Eye (tissue), 1 donor: Measurements from ENCODE around the gene PPIL6.
"Not testable (repeated sequence)": the region's sequence is repeated elsewhere in the genome, so short reads cannot be mapped to it uniquely, and the experiment has no call there.

Experiments
- DNase-seq: peaks from one replicate; pipeline ENCODE4 v3.0.0-alpha.2; 2015

PPIL6 gene

DNA sequence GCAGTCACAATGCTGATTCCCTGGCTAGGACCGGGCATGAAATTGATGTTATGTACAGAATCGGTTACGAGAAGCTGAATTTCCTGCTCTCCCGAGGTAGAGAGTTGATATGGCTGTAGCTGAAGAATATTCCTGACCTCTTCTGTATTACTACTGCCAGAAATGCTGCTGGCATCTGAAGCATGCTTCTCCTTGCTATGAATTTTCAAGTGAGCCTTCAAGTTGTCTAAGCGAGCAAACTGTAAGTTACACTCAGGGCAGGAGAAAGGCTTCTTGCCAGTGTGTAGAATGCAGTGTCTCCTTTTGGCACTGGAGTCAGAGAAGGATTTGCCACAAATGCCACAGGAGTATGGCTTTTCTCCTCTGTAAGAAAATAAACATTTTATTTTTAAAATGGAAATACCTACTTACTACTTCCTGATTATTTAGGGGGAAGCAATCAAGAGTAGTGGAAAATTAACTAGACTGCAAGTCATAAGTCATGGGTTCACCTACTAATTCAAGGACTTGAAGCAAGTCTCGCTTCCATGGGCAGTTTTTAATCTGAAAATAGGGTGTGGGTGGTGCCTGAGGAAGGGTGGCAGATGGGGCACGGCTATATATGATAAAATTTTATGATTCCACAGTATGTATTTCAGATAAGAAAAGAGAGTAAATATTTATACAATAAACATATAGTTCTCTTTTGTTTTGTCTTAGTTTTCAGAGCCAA, 25.9 kb upstream of the PPIL6 start:
- no peak for DNase-seq

DNA sequence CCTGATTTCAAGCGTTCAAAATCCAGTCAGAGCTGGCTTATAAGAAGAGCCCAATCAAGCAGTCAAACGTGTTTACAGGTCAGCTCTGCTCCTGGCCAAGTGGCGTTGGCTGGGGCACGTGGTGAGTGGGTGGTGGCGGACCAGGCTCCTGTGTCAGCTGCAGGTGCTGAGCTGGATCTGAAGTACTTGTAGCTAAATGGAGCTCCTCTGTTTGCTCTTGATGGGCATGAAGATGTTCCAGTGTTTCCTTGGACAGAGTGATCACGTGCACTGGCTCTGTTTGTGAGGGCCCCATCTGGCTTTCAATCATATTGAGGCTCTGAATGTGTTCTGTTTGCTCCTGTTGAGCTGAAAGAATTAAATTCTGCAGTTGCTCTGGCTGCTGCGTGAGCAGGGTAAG, 25.3 kb upstream of the PPIL6 start:
- DNase-seq: no peak

DNA sequence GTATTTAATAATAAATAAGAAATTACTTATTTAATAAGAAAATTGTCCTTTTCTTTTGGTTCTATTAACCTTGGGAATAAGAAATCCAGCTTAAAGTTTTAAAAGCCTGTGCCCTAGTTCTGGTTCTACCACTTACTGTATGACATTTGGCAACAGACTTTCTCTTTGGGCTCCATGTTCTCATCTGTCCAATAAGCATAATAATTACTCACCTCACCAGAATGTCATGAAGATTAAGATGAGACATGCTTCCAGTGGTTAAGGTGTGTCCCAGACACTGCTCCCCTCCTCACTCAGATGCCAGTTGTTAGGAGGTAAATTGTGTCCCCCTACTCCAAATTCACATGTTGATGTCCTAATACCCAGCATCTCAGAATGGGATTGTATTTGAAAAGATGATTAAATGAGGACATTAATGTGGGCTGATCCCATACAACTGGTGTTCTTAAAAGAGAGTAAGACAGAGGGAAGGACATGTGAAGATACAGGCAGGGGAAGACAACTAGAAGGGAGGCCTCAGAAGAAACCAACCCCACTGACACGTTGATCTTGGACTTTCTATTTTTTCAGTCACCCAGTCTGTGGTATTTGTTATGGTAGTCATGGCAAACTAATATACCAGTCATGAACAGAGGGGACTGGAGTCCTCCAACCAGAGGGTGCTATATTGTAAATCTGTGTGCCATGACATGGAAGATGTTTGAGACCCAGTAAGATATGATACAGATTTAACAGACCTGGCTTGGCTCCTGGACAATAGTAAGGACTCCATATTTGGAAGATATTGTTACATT, 21.5 kb upstream of the PPIL6 start:
- DNase-seq: no peak

DNA sequence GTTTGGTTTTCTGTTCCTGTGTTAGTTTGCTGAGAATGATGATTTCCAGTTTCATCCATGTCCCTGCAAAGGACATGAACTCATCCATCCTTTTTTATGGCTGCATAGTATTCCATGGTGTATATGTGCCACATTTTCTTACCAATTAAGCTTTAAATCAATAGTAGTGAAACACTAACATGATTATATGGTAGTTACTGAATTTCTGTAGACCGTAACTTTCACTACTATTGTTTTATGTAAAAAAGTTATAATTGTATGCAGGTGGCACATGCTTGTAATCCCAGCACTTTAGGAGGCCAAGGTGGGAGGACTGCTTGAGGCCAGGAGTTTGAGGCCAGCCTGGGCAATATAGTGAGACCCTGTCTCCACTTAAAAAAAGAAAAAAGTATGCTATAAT, 20.8 kb upstream of the PPIL6 start:
- DNase-seq: not testable (repeated sequence)

DNA sequence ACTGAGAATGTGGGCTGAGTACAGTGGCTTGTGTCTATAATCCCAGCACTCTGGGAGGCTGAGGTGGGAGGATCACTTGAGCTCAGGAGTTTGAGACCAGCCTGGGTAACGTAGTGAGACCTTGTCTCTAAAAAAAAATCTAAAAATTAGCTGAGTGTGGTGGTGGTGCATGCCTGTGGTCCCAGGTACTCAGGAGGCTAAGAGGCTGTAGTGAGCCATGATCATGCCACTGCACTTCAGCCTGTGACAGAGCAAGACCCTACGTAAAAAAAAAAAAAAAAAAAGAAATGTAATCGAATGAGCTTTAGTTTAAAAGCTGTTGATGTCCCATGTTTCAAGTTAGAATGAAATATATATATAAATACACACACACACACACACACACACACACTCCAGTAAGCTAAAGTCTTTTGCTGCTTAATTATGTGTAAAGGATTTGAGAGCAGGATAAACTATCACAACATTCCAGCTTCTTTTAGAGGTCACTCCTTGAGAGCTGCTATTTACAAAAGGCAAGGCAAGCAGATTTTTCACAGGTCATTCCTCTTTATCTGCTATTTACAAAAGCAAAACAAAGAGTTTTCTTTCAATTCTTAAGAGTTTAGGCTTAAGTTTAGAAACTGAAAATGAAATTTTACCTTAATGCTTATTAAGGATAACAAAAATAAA, 19.9 kb upstream of the PPIL6 start:
- DNase-seq: peak; percentile 31

DNA sequence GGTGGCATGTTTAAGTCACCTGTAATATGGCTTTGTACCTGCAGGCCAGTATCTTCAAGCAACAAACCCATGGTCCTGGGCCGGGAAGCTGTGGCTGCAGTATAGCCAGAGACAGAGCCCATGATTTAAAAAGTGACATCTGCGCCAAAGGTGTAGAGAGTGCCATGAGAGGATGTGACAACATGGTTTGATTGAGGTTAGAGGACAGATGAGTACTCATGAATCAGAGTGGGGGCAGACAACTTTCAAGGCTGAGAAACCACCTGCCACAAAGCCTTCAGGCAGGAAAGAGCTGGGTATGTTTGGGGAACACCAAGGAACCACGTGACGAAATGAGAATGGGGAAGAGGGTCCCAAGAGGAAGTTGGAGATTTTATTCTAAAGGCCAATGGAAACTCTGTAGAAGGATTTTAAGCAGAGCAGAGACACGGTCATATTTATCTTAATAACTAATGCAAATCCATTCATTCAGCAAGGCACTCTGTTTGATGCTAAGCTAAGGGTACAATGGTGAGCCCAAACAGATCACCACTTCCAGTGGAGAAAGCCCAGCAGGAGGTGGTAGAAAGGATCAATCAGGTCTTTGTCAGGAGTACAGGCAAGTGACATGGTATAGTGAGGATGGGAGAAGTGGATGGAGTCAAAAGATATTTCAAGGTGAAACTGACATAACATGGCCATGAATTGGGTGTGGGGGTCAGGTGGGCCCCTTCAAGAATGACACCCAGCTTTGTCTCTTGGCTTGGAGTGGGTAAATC, 18.5 kb upstream of the PPIL6 start:
- DNase-seq: no peak

DNA sequence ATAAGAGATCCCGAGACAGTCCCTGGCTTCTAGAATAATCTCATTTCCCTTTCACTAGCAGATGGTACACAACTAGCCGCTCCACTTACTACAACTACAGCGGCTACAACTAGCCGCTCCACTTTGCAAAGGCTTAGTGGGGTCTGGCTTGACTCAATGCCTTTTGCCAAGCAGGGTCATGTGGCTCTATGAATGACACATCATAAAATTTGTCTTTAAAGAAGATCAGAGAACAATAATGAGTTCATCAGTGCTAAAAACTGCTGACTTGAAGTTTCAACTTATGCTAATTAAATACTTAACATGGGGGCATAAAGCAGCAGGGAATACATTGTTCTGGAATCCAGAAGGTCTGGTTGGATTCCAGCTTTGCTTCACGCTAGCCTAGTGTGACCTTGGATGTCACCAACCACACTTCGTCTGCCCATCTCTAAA, 17.2 kb upstream of the PPIL6 start:
- DNase-seq: no peak

DNA sequence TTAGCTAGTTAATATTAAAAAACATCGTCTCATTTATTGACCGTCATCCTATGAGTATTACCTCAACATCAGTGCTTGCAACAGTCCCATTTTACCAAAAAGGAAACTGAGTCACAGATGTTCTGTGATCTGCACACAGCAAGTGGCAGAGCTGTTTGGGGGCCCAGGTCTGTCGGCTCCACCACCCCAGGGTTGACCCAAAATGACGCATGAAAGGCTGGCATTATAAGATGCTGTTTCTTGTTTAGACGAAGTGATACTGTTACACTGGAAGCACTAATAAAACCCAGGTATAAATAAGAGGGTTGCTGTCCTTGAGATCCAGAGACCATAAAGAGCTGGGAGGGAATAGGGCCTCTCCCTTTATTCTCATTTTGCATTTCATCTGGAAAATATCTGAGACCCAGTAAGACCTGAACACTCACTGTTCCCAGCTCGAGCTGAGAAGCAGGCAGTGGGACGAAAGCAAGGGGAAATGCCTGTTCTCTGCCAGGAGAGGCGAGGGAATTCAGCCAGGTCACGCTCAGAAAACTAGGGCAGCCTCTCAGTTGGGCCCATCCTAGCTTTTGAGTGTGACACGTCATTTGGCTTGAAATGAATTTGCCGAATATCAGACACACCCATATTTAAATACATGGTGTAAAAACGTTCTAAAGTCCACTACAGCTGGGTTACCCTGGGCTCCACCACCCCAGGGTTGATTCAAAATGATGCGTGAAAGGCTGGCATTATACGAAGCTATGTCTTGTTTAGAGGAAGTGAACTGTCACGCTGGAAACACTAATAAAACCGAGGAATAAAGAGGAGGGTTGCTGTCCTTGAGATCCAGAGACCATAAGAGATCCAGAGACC, 16.5 kb upstream of the PPIL6 start:
- DNase-seq: no peak

DNA sequence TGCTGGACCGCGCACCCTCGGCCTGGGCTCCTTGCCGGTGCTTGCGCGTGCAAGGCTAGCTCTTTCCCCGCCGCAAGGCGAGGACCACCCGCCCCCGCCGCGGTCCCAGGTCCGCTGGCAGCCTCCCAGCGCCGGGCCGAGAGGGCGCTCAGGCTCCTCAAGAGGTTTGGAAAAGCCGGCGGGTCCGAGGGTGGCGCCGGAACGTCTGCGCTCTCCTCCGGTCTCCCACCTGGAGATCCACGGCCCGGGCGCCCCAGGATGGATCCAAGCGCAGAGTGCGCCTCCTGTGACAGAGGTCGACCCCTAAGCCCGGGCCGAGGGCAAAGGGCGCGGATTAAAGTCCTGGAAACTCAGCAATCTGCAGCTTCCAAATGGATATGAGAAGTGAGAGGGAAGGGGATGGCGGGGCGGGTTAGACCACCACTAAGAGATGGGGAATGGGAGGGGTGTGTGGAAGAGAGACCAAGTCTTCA, 15.7 kb upstream of the PPIL6 start:
- DNase-seq: no peak

DNA sequence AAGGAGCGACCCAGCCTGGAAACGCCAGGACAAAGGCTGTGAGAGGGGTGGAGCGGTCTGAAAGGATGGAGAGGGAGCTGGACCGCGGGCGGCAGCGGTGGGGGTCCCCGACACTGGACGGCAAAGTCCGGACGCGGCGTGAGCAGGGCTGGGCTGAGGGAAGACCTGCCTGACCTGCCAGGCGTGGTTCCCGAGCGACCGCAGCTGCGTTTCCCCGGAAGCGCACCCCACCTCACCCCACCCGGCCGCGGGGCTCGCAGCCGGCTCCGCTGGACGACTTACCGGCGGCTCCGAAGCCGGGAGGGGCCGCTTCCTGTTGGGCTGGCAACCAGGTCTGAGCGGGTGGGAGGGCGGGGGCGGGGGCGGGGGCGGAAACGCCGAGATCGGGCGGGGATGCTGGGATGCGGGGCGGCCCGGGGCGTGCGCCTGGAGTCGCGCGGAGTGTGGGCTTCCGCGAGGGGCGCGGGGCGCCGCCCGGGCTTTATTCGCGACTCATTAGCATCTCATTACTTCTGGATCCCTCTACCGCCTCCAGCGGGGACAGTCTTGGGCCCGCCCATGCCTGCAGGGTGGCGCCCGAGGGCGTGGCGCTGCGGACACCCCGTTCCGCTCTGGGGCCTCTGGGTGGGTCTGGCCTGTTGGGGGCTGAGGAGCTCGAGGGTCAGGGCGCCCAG, 15.1 kb upstream of the PPIL6 start, which contains the start of gene MICAL1:
Gene MICAL1, minus strand, starts transcription at position 336 of the 674 bp plus-strand sequence. CDS start 1,576 bp downstream, outside the sequence.
- DNase-seq: peak; percentile 87

DNA sequence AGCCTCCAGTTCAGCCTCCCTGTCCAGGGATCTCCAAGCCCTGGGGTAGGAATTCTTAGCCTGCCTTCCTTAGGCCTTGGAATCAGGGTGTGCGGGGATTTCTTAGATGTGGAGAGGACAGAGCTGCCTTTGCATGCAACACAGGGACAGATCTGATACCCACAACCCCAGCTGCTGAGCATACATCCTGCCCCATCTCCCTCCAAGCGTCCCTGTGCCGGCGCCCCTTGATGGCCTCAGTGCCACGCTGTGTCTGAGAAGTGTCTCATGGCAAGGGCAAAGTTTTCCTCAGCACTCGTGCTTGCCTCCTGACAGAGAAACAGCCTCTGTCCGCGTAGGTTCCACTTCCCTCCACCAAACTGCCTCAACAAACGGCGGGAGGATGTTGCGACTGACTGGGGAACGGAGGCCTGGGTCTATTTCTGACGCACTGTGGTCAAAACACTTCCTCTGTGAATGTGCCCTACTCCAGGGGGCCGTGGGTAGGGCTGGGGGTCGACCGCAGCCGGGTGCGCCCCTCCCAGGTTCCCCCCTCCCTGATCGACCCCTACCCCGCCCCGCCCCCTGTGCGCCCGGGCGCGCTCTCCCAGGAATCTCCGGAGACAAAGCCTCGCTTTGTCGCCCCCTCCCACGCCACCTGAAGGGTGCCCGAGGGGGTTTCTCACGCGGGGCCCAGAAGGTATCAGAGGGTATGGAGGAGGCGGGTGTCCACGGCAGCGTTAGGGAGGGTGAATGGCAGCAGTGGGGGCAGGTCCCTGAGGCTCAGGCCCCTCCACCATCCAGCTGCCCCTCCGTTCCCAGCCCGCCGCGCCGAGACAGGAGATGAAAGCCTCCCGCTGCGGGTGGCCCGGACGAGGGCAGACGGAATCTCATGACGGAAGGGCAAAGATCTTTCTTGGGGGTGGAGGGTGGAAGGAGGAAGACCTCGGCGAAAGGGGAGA, 14.3 kb upstream of the PPIL6 start:
- DNase-seq: peak; percentile 73

DNA sequence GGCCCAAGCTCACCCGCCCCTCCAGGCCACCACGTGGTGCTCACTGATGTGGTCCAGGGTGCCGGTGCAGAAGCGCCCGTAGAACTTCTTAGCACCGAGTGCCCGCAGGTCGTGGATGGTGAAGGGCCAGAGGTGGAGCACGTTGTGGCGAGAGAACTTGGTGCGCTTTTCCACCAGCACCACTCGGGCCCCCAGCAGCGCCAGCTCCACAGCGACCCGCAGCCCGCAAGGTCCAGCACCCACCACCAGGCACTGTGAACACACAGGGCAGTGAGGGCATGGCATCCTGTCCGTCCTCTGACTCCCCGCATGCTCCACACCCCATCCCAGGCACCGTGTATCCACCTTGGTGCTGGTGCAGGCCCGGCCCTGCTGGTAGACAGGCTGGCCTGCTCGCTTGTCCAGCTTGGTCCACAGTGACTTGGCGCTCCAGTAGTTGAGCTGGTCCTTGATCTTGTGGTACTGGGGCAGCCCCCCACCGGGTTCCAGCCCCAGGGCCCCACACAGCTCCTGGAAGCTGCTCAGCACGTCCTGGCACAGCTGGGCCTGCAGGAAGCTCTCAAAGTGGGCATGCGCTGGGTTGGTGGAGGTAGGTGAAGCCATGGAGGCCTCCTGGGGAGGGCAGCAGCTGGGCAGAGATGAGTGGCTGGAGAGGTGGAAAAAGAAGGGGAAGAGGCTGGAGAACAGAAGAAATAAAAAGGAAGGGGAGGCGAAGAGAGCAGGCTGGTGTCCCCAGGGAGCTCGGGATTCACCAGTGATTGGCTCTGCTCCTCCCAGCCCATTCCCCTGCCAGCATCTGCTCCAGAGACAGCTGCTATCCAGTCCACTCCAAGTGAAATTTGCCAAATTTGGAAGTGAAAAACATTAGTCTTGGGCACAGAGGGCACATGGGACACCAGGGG, 13.4 kb upstream of the PPIL6 start:
- DNase-seq: peak; percentile 73

DNA sequence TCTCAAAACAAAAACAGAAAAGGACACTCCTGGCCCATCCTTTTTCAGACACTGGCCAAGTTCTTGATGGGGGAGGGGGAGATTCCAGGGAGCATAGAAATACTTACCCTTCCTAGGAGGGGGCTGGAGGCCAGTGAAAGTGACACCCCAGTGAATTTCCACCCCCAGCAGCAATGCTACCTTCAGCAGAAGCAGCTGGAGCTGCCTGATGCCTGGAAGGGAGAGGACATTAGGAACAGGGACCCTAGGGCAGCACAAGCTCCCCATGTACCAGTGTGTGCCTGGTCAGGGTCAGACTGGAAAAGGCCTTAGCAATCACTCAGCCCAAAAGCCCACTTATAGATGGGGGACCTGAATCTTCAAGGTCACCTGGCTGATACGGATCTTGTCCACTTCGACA, 12.7 kb upstream of the PPIL6 start:
- no peak for DNase-seq

DNA sequence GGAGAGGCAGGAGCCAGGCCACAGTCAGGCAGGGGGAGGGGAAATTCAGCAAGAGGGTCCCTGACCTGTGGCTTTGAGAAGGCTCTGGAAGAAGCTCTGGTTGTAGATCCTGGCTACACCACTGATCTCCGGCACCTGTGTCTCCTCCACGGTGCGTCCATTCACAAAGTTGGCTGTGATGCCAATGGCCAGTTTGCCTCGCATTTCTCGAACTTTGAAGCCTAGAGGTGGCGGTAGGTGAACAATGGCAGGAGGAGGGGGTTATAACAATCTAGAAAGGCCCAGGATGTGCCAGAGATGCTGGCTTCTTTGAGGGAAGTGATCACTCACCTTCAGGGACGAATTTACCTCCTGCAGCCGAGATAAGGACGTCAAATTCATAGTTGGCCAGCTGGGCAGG, 11.8 kb upstream of the PPIL6 start:
- no peak for DNase-seq

DNA sequence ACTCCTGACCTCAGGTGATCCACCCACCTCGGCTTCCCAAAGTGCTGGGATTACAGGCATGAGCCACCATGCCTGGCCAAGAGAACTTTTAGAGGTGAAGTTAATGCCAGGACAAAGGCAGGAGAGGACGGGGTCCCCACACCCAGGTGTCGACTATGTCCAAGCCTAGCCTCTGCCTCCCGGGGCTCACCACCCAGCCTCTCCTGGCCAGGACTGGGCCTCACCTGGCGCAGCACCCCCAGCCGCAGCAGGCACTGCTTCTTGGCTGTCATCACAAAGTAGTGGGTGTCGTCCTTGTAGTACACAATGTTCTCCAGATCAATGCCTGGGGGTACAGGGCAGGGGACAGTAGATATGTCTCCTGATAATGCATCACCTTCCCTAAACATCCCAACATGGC, 10.9 kb upstream of the PPIL6 start:
- DNase-seq: no peak

DNA sequence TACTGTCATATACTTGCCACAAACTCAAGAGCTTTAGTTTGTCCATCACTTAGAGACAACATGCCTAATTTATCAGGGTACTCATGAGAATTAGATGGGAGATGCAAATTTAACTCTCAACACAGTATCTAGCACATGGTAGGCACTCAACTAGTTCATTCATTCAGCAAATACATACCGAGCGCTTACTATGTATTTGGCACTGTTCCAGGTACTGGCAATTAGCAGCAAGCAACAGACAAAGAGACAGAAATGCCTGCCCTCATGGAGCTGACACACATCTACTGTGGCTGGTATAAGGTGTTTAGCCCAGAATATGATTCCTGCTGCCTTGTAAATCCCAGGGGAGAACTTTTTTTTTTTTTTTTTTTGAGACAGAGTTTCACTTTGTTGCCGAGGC, 10.4 kb upstream of the PPIL6 start:
- no peak for DNase-seq

DNA sequence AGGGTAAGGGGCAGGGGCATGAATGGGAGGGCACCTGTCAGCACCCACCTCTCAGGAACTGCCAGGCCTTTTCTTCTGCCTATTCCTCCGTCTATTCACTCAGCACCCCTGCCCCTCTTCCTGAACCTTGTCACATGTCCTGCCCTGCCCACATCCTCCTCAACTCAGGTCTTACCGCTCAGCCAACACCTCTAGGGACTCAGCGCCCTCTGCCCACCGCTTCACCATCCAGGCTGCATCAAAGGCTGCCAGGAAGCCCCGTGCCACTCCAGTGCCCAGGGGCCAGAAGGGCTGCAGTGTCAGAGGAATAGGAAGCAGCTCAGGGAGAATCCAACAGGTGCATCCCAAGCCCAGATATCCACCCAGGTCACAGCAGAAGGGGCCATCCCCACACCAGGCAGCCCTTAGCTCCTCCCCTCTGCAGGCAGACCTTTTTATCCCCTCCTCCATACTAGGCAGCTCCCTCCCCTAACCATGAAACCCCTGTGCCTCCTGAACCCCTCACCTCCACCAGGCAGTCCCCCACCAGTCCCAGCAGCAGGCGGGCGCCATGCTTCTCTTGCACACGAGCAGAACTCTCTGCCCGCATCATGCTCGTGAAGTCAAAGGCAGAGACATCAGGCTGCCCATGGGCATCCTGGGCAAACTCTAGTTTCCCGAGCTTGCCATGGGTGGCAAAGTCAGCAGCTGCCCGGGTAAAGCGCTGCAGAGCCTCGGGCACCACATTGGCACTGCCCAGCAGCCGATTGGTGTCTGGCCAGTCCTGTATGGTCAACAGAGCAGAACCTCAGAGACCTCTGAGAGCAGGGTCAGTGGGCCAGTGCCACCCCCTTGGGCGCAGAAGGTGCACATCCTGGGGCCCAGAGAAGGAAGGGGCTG, 9.6 kb upstream of the PPIL6 start:
- DNase-seq: no peak
